ENCODE results near the gene LHX4. TPM values are rescaled to one million over a fixed set of nuclear protein-coding genes. Genes with fewer than 3 reads are reported as not detected.
A peak's percentile ranks its signal among the peaks of the same experiment; 100 is the strongest.

LHX4 gene
- polyA plus RNA-seq (2011; rRNA removed): 0.06 and 0.11 TPM in 2 replicates
- polyA minus RNA-seq (2011; rRNA and poly(A)+ RNA removed): 0.05 and 0.15 TPM in 2 replicates

GRCh38 chr1:180229483-180230415, at the start of gene LHX4:
LHX4 (plus strand) TSS chr1:180230264; CDS start chr1:180230530, 266 bp downstream.
- Histone ChIP-seq H3K27me3 (ENCODE audit: control insufficient read depth, insufficient read depth, low read length) (peaks cover 51% of the 10 kb centered on the region), H3K36me3 (ENCODE audit: control insufficient read depth, insufficient read depth, low read length) (no peaks in the 10 kb centered on the region), H3K4me3 (ENCODE audit: low read depth, low read length) (peak within 1 kb of the TSS; percentile 49)
- POLR2A ChIA-PET: no interaction called here
- DNase-seq (ENCODE audit: low read depth): no peak
- no peak for TF ChIP-seq CTCF (IDR thresholded peaks at IDR 0.05; ENCODE audit: insufficient read depth, low read depth, low read length)
- CTCF ChIA-PET: no interaction called here

- Histone ChIP-seq H3K4me3 (ENCODE audit: low read depth, low read length) (no peak overlapping the region), H3K36me3 (ENCODE audit: control insufficient read depth, insufficient read depth, low read length) (peaks cover 15% of the 10 kb centered on the region), H3K27me3 (ENCODE audit: control insufficient read depth, insufficient read depth, low read length) (no peaks in the 10 kb centered on the region)
- ChIA-PET POLR2A (no interaction called here), CTCF (interaction anchor here (0.7 to 8.0 kb wide), 12 partner anchors 8 to 366 kb away, joined by 3 to 78 read pairs (median 4); no protein-coding TSS in a partner anchor)
- no peak for DNase-seq (ENCODE audit: low read depth)
- peak; percentile 24; the same call in 1 of the 2 replicates for TF ChIP-seq CTCF (IDR thresholded peaks at IDR 0.05; ENCODE audit: insufficient read depth, low read depth, low read length)
Observed at GRCh38 chr1:180181048-180181447, 49.0 kb upstream of the LHX4 start.

- Histone ChIP-seq H3K4me3 (ENCODE audit: low read depth, low read length) (no peak overlapping the region), H3K36me3 (ENCODE audit: control insufficient read depth, insufficient read depth, low read length) (peaks cover 19% of the 10 kb centered on the region), H3K27me3 (ENCODE audit: control insufficient read depth, insufficient read depth, low read length) (no peaks in the 10 kb centered on the region)
- POLR2A ChIA-PET: no interaction called here
- no peak for DNase-seq (ENCODE audit: low read depth)
- TF ChIP-seq CTCF (IDR thresholded peaks at IDR 0.05; ENCODE audit: insufficient read depth, low read depth, low read length): no peak
- CTCF ChIA-PET: interaction anchor here (1.0 to 8.0 kb wide), 8 partner anchors 6 to 328 kb away, joined by 3 to 78 read pairs (median 6); no protein-coding TSS in a partner anchor
Observed at GRCh38 chr1:180181996-180182642, 47.9 kb upstream of the LHX4 start.

GRCh38 chr1:180182643-180183311, 47.3 kb upstream of the LHX4 start:
- Histone ChIP-seq H3K27me3 (ENCODE audit: control insufficient read depth, insufficient read depth, low read length) (no peaks in the 10 kb centered on the region), H3K4me3 (ENCODE audit: low read depth, low read length) (no peak overlapping the region), H3K36me3 (ENCODE audit: control insufficient read depth, insufficient read depth, low read length) (peaks cover 21% of the 10 kb centered on the region)
- POLR2A ChIA-PET: no interaction called here
- TF ChIP-seq CTCF (IDR thresholded peaks at IDR 0.05; ENCODE audit: insufficient read depth, low read depth, low read length): no peak
- CTCF ChIA-PET: interaction anchor here (0.6 to 8.0 kb wide), 3 partner anchors 6 to 254 kb away, joined by 3 to 49 read pairs (median 3); no protein-coding TSS in a partner anchor
- no peak for DNase-seq (ENCODE audit: low read depth)

All from BJ (cell line).